RPMI7951 (cell line): ENCODE data around the gene INA. TPM values are rescaled to one million over a fixed set of nuclear protein-coding genes. Genes with fewer than 3 reads are reported as not detected.

Experiments
- DNase-seq: peaks from one replicate; pipeline ENCODE4 v3.0.0-alpha.2; 2012; ENCODE audit warnings: low read depth
- total RNA-seq: library from RNA; depleted of rRNA; stranded (reverse); fragments of >200 nt; shearing (Covaris generic); gene quantifications from 2 replicates; pipeline ENCODE4 v1.2.3, GENCODE V29; 2014

INA gene
- total RNA-seq, 1 experiment from 2014 or later, result 7.9 TPM

DNA sequence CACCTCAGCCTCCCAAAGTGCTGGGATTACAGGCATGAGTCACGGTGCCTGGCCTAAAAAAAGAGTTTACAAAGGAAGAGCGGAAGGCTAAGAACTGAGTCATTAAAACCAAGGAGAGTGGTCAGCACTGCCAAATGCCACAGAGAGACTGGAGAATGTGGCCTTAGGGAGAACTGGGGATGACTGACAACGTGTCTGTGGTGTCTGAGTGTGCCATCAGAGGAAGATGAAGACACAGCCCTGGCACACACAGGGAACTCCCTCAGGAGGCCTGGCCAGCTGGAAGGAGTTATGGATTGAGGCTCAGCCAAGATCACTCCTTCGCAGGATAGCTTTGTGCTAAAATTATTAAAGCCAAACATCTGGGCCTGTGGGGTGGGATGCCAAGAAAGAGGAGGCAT lies 3.9 kb upstream of the INA start:
- DNase-seq, result peak; percentile 100

DNA sequence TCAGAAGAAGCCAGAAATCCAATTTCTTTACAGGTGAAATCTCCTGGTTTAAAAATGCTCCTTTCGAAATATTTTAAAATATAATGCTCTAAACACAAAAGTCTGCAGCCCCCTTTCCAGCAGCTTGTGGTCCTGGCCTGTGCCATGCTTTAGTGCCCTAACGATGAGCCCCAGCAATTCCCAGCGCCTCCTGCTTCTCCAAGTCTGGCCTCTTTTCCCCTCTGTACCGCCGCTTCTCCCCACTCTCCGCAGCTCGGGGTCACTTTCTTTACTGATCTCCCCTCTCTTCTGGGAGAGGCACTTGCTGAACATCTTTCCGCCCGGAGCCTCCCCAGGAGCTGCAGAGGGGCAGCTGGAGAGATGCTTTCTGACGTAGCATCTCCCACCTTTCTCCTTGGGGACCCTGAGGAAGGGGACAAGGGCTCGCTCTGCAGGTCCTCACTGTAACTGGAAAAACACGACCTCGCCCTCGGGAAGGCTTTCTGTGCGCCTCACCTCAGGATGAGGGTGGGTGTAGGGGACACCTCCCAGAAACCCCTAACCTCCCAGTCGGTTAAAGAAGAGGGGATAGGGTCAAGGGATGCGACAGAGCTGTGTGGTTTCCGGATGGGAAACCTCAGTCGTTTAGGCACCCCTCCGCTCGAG lies 565 bp upstream of the INA start:
- DNase-seq, result no peak

DNA sequence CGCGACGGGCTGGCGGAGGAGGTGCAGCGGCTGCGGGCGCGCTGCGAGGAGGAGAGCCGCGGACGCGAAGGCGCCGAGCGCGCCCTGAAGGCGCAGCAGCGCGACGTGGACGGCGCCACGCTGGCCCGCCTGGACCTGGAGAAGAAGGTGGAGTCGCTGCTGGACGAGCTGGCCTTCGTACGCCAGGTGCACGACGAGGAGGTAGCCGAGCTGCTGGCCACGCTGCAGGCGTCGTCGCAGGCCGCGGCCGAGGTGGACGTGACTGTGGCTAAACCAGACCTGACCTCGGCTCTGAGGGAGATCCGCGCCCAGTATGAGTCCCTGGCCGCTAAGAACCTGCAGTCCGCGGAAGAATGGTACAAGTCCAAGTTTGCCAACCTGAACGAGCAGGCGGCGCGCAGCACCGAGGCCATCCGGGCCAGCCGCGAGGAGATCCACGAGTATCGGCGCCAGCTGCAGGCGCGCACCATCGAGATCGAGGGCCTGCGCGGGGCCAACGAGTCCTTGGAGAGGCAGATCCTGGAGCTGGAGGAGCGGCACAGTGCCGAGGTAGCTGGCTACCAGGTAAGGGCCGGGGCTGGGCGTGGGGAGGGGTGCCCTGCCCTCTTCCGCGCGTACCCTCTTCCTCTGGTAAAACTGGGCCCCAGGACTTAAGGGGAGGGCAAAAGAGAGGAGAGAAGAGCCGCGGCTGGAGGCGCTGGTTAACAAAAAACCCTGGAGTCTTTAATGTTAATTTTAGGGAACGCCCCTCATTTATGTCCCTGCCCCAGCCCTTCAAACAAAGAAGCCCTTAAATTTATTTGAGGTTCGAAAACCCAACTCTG lies 987 bp downstream of the INA start:
- no peak for DNase-seq

DNA sequence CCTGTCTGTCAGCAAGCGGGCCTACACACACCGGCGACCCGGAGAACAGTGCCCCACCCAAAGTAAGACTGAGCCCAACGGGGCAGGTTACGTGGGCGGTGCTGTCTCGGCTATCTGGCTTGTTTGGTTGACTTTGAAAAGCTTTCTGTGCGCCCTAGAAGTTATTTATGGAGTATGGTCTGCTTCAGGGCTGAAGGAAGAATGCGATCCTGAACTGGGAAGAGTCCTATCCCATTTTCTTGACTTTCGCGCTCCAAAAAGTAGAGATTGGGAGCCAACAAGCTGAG lies 1.5 kb downstream of the INA start:
- DNase-seq, result no peak

DNA sequence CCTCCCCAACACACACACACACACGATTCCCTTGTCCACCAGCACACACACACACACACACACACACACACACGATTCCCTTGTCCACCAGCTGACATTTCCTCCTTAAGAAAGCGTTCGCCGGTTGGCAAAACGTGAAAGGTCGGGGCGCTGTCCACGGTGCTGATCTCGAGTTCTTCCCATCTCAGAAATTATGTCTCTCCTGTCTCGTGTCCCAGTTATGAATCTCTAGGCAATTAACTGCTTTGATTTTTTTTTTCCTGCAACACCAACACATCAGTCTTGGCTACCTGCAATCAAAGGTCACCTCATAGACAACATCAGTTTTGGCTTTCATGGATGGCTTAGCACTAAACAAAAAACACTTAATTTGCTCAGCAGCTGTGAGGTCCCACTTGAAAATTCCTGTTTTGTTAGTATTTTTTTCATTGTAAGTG lies 1.9 kb downstream of the INA start:
- peak; percentile 36 for DNase-seq

DNA sequence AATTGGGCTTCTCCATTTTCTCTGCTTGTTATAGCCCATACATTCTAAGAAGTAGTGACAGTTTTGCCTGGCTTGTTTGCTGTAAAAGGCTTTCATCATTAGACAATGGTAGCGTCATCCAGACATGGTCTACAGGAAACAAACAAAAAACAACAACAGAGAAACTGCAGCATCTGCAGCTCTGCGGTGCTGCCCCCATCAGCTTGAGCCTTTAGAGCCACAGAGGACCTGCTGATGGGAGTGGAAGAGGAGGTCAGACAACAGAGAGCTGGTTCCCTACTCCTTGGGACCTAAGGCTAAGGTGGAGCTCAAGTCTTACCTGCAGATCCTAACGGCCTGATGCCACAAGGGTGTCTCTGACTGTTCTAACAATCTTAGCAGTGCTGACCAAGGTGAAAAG lies 3.1 kb downstream of the INA start:
- no peak for DNase-seq

DNA sequence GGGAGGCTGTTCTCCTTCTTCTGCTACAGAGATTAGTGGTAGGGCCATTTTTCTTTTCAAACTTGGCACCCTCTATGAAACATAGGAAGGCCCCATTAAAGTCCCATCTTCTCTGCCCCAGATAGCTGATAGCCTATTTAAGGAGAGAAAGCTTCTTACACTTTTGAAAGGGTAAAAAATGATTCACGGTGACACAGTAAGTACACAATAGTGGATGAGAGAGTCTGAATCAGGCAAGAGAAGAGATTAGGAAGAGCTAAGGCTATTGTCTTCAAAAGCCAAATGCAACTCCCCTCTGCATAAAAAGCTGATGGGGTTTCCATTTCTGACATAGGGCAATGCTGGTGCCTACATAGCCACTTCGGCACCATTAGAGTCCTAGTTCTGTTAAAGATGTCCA lies 3.6 kb downstream of the INA start:
- DNase-seq, result no peak

DNA sequence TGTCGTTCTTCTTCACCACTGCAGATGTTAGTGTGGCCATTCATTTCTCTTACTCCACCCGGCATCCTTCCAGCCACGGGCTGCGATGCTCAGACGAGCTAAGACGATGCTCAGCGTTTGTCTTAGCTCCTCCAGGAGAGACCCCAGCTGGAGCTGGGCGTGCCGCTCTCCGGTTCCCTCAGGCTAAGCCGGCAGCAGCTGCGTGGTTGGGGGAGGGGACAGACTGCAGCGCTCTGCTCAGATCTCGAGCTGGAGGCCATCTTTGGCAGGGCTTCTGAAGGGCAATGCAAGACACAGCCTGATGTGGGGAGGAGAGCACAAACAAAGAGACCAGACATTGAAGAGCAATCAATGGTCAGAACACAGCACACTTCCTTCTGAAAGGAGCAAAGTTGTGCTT lies 4.8 kb downstream of the INA start:
- peak; percentile 37 for DNase-seq

DNA sequence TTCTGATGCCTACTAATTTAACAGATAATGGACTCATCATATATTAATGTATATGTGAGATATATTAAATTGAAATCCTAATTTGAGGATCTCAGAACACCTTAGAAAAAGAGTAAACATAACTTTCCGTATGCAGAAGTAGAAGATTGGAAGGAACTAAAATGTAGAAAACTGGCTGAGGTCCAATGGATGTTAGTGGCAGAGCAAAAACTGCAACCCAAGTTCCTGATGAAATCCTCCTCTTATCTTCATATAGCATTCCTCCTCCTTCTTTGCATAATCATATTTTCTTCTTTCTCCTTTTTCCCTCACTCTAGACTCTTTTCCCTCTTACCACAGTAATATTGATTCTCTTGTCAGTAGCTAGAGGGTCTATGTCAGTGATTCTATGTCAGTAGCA lies 6.0 kb downstream of the INA start:
- DNase-seq, result no peak

DNA sequence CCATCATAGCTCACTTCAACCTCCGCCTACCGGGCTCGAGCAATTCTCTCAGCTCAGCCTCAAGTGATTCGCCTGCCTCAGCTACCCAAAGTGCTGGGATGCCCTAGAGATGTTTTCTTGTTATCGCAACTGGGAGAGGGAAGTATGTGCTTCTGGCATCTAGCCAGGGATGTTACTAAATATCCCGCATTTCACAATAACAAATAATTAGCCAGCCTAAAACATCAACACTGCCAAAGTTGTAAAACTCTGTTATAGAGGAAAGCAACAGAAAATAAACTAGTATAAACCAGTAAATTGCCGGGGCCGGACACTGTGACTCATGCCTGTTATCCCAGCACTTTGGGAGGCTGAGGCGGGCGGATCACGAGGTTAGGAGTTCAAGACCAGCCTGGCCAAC lies 7.2 kb downstream of the INA start:
- peak; percentile 45 for DNase-seq

DNA sequence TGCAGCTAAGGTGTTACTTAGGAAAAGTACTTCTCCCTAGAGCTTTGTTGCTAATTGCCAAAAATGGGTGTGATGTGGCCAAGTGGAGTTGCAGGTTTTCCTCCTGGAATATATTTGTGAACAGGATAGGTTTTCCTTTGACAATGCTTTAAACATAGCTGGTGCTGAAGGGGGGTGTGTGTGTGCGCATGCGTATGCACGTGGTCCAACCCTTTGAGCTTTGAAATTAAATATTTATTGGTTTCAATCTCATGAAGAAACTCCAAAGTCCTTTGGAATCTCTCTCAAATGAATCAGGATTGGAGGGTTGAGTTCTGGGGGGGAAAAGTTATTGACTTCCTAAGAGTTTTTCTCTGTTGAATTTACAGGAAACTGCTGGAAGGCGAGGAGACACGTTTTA lies 11.1 kb downstream of the INA start:
- DNase-seq, result no peak

DNA sequence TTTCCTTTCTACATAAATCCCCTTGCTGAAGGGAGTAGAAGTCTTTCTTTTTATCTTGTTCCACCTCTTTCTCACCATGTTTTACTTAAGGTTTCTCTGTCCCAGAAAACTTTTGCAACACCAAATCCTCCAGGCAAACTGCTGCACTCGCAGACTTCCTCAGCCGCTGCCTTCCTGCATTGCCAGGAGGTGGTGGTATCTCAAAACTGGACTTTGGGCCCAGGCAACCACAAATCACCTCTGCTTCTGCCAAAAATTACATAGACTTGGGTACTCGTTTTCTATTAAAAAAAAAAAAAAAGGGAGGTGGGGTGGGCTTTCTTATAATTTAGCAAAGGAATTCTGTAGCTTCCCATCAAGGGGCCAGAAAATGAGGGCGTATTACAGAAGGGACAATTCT lies 14.7 kb downstream of the INA start:
- DNase-seq, result no peak

DNA sequence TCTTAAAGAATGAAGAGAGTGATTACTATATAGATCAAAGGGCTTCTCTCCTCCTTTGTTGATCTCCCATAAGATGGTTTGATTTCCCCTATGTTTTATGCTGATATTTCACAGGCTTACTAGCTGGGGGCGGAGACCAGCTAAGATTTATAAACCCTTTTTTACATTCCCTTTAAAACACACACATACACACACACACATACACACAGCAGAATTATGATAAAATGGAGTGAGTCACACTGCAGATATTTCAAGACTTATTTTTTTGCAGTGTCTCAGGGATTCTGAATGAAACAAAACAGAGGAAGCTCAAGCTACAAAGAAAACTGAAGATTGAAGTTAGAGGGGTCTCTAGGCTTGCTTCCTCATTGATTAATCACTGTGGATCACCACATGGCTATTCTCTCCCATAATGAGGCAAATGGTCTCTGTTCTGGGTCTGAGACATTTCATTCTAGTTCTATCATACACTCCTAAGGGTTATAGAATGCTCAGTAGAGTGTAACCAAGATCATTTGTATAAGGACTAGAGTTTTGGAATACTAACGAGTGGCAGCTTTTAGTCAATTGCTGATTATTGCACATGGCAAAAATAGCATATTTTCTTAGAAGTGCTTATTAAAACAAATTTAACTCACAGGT lies 18.6 kb downstream of the INA start:
- DNase-seq, result peak; percentile 29

DNA sequence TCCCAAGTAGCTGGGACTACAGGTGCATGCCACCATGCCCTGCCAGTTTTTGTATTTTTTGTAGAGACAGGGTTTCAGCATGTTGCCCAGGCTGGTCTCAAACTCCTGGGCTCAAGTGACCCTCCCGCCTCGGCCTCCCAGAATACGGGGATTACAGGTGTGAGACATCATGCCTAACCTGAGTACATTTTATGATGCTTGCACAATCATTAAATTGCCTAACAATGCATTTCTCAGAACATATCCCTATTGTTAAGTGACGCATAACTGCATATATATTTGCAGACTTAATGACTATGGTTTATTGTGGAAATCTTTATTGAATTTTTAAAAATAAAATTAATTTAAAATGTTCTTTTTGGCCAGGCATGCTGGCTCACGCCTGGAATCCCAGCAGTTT lies 30.7 kb downstream of the INA start:
- DNase-seq, result no peak

DNA sequence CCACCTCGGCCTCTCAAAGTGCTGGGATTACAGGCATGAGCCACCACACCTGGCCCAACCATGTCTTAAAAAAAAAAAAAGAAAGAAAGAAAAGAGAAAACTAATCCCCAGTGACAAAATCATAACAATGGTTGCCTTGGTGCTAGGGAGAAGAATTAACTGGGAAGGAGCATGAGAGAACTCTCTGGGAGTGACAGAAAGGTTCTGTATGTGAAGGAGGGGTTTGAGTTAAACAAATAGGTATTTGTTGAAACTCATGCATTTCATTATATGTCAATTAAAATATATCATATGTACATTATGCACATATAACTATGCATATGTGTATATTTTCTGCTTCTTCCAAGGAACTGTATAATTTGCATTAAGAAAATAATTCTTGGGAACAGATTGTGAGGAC lies 33.3 kb downstream of the INA start:
- DNase-seq, result no peak

DNA sequence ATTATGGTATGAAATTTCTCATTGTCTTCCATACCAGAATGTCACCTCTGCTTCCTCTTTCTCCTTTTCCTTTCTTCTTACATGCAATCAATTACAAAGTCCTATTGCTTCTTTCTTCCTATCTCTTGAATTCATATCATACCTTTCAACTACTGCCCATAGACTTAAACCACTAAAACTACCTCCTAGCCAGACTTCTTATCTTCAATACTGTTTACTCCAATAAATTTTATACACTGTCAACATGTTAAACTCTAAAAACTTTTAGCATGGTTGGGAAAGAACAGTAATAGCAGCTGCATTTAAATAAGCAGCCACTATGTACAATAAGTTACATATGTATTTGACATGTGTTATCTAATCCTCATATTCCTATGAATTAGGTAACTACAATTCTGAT lies 39.1 kb downstream of the INA start:
- DNase-seq, result no peak

DNA sequence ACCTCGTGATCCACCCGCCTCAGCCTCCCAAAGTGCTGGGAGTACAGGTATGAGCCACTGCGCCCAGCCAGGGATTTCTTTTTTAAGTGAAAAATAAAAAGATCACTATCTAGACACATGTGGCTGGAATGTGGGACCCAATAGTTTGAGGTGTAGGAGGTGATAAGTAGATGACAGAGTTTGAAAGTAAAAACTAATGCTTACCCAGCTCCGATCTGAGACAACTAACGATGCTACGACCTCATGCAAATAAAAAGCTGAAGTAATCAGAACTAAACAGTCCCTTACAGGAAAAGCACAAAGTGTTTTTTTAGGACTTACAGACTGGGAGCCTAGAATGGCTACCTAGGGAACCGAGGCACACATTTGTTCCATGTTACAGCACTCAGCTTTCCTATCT lies 51.0 kb downstream of the INA start:
- no peak for DNase-seq

DNA sequence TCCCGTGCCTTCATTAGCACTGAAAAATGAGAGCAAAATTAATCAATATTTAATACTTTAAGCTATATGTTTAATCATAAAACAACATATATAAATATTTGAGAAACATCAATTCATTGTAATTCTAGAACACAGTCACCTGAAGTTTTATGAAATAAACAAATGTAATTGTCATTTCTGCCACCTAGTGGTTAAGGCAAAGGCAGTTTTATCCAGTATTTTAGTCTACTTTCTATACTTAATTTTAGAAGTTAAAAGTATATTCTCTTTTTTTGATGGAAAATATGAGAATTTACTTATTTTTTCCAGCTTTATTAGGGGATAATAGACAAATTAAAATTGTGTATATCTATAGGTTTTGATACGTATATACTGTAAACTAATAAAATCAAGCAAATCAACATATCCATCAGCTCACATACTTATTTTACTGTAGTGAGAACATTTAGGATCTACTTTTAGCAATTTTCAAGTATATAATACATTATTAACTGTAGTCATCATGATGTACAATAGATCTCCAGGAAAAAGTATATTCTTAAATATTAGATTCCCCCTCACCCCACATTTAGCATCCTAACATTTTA lies 57.1 kb downstream of the INA start:
- peak; percentile 23 for DNase-seq

DNA sequence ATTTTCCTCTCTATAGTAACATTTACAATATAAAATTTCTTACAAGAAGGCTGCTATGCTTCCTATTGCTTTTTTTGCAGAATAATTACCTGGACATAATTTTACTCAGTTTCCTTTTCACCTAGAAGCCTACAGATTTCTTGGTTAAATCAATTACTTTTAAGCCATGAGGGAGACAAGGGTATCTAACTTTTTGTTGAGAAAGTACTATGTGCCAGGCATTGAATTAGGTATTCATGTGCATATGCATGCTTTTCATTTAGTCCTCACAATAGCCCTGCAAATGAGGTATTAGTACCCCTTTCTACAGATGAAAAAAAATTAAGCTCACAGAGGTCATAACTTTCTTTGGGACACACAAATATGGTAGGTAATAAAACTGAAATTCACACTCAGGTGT lies 57.6 kb downstream of the INA start:
- DNase-seq, result no peak

DNA sequence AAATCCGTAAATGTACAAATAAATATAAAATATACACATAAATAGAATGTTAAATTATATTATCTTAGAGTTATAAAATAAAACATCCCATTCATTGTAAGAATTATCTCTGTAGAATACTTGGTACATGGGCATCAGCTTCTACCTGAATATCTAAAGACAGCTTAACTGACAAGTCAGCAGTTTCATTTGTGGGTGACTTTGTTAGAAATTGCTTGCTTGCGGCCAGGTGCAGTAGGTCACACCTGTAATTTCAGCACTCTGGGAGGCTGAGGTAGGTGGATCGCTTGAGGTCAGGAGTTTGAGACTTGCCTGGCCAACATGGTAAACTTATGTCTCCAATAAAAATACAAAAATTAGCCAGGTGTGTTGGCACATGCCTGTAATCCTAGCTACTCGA lies 59.4 kb downstream of the INA start:
- DNase-seq, result no peak
